Loucy (cell line): ENCODE data around the gene PDILT.

Experiments
- CTCF ChIP-seq: fragments of 200-600 bp; sonication (generic); conservative IDR thresholded peaks from 2 replicates; pipeline ENCODE4 v1.5.1; 2014; ENCODE audit warnings: mild to moderate bottlenecking, antibody characterized with exemption, low read length
- EZH2phosphoT487 ChIP-seq: fragments of 200-600 bp; IDR thresholded peaks from 2 replicates; pipeline ENCODE4 v1.6.1; 2018; ENCODE audit warnings: antibody characterized with exemption, mild to moderate bottlenecking, moderate library complexity, borderline replicate concordance

- no peak for TF ChIP-seq CTCF
- TF ChIP-seq EZH2phosphoT487, result no peak
Measured at GRCh38 chr16:20395946-20396345, 8.6 kb downstream of the PDILT start.
